GM18519 (cell line): ENCODE measurements around the gene SMARCD3.

Experiments
- ATAC-seq: cut with Tn5 transposase; IDR thresholded peaks from one replicate; pipeline ENCODE4 v1.9.1; 2021; ENCODE audit warnings: mild to moderate bottlenecking, moderate library complexity; ENCODE audit not compliant: unreplicated experiment, low FRiP score

Gene SMARCD3

GRCh38 chr7:151215396-151215795 lies 33.1 kb downstream of the SMARCD3 start:
- ATAC-seq = no peak

DNA sequence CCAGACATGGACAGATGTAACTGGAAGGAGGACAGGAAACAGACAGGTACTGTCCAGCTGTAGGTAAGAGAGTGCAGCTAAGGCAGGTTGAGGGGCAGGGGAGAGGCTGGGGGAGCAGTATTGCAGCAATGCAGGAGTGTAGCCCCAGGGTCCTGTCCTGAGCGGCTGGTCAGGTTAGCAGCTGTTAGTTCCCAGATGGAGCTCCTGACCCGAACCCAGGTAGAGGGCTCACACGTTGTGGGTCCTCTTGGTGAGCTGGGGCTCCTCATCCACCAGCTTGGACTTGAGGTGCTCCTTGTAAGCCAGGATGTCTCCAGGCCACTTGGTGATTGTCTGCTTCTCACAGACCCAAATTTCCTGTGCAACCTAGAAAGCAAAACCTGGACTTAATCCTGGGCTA lies 34.7 kb downstream of the SMARCD3 start:
- no peak for ATAC-seq

DNA sequence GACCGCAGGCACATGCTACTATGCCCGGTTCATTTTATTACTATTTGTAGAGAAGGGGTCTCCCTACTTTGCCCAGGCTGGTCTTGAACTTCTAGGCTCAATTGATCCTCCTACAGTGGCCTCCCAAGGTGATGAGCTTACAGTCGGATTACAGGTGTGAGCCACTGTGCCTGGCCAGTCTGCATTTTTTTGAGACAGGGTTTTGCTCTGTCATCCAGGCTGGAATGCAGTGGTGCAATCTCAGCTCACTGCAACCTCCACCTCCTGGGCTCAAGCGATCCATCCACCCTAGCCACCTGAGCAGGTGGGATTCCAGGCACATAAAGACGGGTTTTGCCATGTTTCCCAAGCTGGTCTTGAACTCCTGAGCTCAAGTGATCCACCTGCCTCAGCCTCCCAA lies 35.9 kb downstream of the SMARCD3 start:
- no peak for ATAC-seq

DNA sequence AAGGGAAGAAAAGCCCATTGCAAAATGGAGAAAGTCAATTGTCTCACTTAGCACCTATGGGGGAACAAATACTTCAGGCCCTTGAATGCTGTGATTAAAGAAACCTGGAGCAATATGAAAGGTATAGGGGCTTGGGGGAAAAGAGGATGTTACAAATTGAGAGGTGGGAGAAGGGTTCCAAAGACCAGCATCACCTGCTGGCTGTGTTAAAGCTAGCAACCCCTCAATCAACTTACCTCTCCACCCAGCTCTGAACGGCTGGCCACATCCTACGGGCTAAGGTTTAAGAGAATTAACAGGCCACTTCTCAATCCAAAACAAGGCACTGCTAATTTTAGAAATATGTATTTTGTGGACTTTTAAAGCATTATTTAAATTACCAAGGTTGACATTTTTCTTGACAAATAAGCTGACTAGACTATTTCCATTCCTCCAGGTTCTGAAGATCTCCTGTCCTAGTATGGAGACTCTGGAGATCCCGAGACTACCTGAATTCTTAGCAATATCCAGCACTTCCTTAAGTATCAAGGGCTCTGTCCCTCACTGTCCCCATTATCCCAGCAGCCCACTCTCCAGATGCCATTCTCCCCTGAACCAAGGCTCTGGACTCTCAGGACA lies 37.2 kb downstream of the SMARCD3 start:
- no peak for ATAC-seq

DNA sequence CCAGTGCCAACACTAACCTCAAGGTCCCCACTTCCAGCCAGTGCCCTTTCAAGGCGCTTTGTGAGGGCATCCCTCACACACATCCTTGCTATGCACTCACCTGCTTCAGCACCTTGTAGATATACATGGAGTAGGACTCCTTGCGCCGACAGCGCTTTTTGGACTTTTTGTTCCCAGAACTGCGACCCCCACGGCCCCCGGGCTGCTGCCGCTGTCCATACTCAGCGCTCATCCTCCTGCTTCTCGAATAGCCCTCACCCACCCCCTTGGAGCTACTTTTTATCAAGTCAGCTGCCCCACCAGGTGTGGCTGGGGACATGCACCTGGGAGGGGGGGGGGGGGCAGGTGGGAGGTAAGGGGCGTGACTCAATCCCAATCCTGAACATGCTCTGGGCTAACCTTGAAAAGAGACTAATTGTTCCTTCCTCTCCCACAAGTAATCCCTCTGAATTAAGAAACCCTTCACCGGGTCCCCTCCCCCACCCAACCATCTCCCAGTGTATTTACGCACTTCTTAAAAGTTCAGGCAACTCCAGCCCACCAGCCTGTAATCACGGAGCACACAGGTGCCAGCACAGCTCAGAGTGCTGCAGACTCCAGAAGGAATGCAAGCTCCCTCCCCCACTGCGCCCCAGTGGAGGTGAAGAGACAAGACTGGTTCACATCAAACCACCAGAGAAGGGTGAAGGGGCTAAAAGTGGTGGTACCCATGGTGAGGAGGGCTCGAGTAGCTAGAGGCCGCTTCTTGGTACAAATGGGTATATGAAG lies 38.2 kb downstream of the SMARCD3 start, which contains the start of gene H2BK1:
TSS of gene H2BK1 (minus strand) at position 402 of the 768 bp plus-strand sequence. CDS start at position 232, 170 bp downstream.
- ATAC-seq = no peak

- no peak for ATAC-seq
Observed at GRCh38 chr7:151209588-151209987, 38.9 kb downstream of the SMARCD3 start.

DNA sequence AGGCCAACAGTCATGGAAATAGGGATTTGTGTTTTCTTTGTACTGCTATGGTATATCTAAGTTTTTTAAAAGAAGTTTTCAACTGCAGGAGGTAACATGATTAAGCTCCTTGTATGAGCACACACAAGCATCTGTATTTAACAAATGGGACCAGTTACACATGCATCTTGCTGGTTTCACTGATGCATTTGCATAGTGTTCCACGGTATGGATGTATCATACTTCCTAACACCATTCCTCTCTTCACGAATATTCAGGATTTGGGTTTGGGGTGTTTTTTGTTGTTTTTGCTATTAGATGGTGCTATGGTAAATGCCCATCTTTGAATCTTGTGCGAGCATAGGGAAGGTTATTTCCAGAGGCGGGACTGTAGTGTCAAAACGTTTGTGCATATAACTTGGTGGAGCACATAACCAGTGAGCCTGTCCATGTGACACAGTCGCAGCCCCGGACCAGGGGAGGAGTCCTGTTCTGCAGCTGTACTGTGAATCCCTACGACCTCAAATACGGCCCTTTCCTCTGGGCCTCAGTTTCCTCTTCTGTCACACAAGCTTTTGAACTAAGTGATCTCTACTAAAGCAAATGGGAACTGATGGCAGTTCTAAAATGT lies 40.1 kb downstream of the SMARCD3 start:
- ATAC-seq = no peak

- ATAC-seq = no peak
Observed at GRCh38 chr7:151207804-151208203, 40.7 kb downstream of the SMARCD3 start.

- no peak for ATAC-seq
Observed at GRCh38 chr7:151207315-151207714, 41.2 kb downstream of the SMARCD3 start.

GRCh38 chr7:151206914-151207313 lies 41.6 kb downstream of the SMARCD3 start:
- no peak for ATAC-seq

- ATAC-seq = no peak
Observed at GRCh38 chr7:151205730-151206129, 42.8 kb downstream of the SMARCD3 start.

DNA sequence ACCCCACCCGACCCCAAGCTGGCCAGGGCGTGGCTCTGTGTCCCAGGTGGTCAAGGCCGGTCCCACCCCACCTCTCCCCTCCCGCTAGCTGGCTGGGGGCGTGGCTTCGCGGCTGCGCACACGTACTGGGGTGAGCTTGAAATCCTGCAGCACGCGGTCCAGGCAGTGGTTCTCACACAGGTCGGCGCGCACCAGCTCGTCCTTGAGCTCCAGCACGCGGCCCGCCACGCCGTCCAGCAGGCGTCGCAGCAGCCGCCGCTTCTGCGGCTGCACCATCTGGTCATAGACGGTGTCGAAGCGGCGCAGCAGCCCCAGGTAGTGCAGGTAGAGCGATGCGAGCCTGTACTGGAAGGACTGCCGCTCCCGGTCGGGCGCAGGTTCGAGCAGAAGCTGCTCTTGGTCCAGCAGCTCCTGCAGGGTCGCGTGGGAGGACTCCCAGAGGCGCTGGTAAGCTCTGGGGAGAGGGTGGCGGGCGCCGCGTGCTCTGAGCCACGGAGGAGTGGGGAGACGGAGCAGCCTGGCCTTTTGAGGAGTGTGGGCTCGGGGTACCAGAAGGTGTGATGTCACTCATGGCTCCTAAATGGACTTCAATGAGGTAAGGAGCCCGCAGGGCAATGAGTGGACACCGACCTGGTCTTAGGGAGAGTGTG lies 44.0 kb downstream of the SMARCD3 start:
- no peak for ATAC-seq

DNA sequence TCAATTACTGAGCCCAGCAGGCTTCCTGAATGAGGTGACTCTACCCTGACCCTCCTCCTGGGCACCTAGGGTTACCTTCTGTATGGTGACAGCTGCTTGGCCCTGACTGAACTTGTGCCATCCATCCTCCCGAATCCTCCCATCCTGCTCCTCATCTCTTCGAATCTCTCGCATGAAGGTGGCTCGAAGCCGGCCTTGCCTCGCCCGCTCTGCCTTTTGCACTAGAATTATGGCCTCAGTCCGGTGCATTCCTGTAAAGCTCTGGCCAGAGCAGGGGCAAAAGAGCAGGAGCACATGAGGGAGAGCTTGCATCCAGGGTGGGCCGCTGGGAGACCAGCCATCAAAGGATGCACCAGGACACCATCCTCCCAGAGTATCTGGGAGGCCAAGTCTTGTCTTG lies 45.7 kb downstream of the SMARCD3 start:
- no peak for ATAC-seq

GRCh38 chr7:151201751-151202150 lies 46.7 kb downstream of the SMARCD3 start:
- no peak for ATAC-seq

DNA sequence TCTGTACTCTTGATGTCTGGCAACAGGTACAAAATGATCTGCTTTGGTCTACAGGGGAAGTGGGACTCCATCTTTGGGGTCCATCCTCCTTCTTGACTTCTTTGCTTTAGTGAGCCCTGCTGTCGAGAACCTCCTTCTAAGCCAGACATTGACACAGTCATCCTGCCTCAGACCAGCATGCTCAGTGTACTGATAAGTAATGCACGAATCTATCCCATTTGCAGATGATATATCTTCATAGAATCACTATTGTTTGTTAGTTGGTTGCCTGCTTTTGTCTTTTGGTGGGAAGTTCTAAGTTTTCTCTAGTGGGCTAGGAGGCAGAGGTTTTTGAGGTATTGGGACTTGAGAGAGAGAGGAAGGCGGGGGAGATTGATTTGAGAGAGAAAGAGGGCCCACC lies 47.1 kb downstream of the SMARCD3 start:
- ATAC-seq = no peak

GRCh38 chr7:151198945-151199848 lies 49.3 kb downstream of the SMARCD3 start:
- ATAC-seq = no peak

DNA sequence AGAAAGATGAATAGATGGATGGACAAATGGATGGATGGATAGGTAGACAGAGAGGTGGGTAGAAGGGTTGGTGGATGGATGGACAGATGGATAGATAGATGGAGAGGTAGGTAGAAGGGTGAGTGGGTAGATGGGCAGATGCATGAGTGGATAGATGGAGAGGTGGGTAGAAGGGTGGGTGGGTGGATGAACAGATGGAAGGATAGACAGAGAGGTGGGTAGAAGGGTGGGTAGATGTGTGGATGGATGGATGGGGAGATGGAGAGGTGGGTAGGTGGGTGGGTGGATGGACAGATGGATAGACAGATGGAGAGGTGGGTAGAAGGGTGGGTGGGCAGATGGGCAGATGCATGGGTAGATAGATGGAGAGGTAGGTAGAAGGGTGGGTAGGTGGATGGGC lies 50.6 kb downstream of the SMARCD3 start:
- no peak for ATAC-seq

DNA sequence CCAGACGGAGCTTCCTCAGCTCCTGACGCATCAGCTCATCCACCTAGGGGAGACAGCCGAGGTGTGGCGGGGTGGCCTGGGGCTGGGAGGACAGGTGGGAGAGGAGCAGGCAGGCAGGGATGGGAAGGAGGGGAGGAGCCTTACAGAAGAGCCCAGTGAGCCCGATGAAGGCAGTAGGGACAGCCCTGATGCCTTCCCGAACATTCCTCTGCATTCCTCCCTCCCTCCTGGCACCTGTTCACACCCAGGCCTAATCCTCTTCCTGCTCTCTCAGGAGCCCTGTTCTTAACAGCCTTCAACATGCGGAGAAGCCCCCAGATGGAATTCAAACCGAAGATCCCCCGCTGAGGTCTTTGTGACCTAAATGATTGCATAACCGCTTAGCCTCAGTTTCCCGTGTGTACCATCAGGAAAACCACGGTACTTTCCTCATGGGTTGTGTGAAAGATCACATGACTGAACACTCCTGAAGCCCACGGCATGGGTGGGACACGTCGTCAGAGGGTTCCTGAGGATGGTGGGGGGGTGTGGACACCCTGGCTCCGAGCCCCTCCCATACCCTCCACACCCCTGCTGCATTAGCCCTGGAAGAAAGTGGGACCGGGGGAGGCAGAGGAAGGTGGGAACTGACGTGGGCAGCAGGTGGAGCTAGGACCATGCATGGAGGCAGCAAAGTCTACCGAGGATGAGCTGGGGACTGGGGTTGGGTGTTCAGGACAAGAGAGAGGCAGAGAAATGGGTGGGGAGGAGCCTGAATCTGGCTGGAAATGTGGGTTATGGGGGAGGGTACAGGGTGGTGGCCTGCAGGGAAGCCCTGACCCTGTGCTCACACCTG lies 52.7 kb downstream of the SMARCD3 start:
- no peak for ATAC-seq

DNA sequence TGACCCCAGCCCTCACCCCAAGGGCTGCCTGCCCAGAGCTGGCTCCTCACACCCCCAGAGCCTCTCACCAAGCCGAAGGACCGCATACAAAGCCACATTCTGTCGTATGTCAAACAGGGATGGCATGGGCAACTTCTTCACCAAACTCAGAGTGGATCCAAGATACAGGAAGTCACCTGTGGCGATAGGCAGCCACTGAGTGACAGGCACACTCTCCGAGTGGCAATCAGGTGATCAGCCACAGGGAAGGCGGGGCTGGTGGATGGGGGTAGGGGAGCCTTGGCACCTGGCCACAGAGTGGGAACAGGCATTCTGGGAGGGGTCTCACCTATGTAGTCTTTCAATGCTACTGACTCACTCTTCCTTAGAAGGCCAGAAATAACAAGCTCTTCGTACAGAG lies 54.3 kb downstream of the SMARCD3 start:
- ATAC-seq = no peak
